Stimulated activated CD4-positive, alpha-beta T cell treated with anti-CD3 and anti-CD28 coated beads, TNF-alpha, amount 100 ng/mL, for 4 hours (primary cell): ENCODE results near the gene TKTL1.

Experiments used
- DNase-seq, 3 experiments: peaks; one replicate each; pipeline ENCODE4 v3.0.0-alpha.2; 2020; ENCODE audit warnings: low read depth in 3 of 3

The TKTL1 gene

DNA sequence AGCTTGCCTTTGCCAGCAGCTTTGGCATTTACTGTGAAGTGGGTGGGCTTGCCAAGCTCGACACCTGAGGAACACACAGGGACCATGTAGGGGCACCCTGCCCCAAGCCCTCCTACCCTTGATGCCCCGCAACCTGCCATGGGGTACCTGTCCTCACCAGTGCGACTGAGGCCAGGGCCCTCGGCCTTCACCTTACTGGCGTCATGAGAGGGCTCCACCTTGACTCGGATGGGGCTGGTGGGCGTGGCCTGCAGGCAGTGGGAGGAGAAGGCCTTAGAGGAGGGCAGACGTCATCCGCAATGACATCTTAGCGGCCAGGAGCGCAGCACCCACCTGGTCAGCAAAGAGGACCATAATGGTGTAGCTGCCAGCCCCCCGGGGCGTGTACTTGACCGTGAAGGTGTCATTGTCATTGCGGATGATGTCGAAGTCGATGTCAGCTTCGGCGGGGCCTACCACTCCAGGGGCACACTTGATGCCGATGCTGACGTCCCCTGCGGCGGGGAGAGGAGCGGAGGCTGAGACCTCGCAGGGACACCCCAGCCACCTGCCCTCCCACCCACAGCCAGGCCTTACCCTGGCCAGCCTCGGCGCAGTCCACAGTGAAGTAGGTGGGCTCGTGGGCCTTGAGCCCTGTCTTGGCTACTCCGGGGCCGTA lies 66.6 kb downstream of the TKTL1 start:
- DNase-seq = no peak

DNA sequence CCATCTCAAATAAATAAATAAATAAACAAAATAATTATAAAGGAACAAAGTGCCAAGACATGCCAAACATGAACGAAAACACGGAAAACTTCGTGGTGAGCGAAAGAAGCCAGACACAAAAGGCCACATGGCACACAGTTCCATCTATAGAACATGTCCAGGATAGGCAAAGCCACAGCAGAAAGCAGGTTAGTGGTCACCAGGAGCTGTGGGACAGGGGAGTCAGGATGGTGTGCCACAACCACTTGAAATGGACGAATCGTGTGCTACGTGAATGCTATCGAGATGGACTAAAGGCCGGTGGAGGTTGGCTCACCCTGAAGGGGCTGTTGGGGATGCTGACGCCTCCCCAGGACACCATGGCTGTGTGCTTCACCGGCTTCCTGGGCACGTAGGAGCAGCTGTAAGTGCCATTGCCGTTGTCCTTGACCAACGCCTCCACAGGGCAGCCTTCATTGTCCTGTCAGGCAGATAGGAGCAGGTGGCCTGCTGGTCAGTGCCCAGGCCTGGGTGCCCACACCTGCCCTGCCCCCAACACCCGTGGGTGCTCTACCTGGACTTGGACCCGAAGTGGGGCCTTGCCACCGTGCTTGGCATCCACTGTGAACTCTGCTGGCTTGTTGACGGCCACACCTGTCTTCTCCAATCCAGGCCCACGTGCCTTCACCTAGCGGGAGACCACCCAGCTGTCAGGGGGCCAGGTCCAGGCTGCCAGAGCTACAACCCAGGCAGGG lies 68.3 kb downstream of the TKTL1 start:
- no peak for DNase-seq

DNA sequence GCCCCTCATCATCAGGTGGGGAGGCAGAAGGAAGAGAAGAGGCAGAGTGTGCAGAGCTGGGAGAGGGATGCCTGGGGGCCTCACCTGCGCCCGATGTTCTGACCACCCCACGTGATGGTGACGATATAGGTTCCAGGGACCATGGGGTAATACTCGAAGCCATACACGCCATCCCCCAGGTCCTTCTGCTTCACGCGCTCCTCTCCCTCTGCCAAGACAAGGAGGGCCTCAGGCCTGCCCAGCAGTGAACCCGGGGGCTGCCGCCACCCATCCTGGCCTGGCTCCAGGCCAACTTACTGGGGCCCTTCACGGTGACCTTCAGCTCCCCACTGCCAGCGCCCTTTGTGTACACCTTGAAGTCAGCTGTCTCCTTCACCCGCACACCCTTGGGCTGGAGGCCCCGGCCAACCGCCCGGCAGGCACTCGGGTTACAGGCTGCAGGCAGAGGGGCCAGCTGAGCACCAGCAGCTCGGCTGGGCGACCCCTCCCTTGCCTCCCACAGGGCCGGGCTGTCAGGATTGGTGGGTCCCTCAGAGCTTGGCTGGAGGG lies 69.5 kb downstream of the TKTL1 start:
- DNase-seq = no peak

GRCh38 chrX:154365997-154366665 lies 70.5 kb downstream of the TKTL1 start:
- no peak for DNase-seq

- DNase-seq = no peak
Measured at GRCh38 chrX:154366666-154367055, 71.1 kb downstream of the TKTL1 start.

DNA sequence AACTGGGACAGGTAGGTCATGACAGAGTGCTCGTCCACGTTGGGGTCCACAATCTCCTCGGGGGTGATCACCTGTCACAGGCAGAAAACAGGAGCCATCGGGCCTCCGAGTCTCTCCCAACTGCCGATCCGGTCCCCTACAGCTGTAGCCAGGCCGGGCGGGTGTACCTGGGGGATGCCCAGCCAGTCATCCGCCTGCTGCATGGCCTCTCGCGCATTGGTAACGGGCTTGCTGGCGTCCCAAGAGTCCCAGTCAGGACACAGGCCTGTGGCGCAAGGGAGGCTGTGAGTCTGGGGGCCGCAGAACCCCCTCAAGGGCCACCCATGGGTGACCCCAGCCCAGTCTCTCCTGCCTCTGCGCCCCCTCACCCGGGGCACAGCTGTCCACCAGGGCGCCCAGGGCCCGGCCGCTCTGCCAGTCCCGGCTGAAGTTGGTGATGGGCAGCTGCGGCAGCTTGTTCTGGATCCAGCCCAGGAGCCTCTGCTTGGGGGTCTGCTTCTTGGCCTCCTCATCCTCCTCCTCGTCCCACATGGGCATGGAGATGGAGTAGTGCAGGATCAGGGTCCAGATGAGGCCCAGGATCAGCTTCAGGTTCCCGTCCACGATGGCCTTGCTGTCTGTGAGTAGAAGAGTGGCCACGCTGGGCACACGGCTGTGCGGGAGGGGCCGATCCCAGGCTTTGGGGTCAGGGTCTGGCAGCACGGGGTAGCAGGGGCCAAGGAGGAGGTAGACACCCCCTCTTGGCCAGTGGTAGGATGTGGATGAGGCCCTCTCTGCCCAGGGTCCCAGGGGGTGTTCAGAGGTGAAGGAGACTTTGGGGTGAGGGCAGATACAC lies 72.1 kb downstream of the TKTL1 start:
- no peak for DNase-seq

DNA sequence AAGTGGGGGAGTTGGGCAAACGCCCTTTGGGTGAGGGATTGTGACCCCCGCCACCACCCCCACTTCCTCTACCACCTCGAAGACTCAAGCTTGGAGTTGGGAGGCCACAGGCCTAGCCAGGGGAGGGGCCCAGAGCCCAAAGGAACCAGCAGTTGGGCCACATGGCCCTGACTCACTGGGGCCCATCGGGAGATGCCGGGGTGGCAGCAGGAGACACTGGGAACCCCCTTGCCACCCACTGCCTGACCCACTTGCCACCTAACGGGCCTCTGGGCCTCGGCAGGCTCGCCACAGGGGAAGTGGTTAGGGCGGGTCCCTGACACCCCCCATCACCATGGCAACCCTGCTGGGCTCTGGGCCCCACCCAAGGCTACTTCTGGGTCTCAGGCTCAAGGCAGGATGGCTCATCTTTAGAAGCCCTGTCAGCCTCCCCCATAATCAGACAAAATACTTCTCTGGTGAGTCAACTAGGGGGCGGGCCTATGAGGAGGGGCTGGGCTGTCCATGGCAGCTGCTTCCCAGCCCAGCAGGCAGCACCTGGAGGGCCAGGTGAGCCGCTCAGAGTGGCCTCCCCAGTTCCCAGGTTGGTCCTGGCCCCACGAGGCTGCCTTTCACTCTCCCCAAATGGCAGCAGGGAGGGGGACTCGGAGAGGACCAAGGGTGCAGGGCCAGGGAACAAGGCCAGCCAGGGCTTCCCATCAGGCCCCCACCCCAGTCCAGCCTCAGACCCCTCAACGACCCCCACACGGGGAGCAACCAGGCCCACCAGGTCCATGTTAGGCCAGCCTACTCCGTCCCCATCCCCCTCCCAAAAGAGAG lies 73.2 kb downstream of the TKTL1 start:
- peak; percentile 65 to 83 (median 78) for DNase-seq

DNA sequence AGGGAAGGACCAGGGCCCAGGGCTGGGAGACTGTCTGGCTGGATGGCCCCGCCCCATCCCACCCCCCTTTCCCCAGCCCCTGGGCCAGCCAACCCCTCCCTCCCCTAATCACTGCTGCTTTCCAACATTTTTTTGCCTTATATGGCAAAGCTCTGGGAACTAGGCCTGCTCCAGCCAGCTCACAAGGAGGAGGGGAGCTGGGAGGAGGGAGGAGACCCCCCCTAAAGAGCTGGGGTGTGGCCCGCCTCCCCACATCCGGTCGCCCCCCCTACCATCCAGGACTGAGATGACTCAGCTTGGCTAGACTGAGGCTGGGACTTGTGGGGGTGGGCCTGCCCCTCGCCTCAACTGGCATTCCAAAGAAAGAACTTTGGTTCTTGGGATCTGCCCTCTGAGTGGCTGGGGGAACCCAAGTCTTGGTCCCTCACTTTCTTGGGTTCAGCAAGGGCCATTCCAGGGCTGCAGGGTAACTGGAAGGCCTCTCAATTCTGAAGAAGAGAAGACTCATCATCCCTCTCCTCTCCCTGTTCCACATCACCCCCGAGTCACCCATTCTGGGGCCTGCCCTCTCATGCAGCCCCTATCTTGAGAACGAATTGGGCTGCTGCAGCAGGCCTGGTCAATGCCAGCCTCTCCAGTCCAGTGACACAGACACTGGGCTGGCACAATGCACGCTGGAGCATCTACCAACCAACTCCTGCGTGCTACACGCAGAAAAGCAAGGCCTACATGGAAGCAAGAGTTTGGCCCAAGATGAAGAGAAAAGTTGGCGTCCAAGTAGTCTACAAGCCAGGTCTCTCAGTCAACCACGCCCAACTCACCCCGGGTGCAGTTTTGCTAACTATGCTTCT lies 74.1 kb downstream of the TKTL1 start:
- peak in 2 of 3 experiments; percentile 35 to 62 for DNase-seq

DNA sequence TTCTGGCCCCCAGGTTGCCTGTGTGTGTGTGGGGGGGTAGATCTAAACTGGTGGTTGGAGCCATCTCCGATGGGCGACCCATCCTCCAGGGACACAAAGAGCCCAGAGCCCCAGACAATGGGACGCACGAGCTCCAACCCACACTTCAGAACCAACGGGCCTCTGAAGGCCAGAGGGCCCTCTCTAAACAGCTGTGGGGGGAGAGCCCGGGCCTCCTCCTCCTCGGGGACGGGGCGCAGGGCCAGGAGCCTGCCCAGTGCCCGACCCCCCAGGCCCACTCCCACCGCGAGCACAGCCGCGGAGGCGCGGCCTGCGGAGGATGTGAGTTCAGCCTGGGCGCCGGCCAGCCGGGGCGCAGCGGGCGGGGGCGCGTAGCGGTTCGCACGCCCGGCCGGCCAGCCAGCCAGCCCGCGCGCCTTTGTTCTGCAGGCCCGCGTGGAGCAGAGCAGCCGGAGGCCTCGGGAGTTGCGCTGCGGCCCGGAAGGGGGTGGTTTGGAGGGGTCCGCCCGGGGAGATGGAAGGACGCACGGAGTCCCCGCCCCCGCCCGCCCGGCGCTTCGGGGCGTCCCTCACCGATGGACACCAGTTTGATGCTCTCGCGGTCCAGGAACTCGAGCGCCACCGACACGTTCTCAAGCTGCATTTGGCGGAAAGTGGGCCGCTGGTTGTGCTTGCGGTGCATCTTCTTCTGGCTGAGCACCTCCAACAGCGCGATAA lies 74.9 kb downstream of the TKTL1 start:
- no peak for DNase-seq

DNA sequence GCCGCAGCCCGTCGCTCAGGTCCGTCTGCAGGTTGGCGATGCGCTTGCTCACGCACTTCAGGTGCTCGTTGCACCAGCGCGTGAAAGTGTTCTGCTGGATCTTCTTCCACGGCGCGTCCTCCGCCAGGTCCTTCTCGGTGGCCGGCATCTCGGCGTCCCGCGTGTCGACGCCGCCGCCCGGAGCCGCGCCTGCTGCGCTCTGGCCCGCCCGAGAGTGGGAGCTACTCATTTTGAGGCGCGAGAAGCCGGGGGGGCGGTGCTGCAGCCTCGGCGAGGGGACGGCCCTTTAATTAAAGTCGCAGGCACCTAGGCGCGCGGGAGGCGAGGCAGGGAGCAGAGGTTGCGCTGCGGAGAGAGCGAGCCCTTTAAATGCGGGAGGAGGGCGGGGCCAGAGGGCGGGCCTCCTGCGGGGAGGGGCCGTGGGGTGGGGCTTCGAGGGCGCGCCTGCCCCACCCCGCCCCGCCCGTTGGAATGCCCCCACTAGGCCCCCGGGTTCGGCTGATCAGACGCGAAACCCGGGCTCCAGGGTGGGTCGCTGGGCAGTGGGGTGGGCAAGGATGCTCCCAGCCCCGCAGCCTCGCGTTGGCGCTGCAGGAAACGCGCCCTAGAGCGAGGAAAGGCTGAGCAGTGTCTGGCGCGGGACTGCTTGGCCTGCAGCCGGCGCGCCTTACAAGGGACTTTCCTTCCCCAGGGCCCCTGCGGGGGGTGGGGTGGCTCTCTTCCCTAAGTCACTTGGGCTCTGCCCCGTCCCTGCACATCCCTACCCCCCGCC lies 75.6 kb downstream of the TKTL1 start:
- peak; percentile 76 to 89 (median 85) for DNase-seq

- DNase-seq = no peak
Measured at GRCh38 chrX:154371789-154372300, 76.2 kb downstream of the TKTL1 start.

DNA sequence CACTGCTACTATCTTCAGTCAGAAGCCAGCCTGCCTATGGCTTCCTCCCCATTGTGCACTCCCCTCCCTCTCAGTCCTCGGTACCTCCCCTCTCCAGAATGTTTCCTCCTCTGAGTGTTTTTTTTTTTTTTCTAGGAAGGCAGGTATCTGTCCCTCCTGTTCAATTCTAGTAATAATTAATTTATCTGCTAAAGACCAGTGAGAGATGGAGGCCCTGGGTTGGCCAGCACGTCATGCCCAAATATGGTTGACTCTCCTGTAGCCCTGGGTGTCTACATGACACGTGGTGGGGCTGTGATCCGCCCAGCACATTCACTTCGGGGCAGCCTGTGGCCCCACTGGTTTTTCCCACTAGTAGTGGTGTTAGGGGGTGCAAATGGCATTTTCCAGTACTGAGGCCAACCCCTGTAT lies 77.0 kb downstream of the TKTL1 start:
- no peak for DNase-seq

- DNase-seq = no peak
Measured at GRCh38 chrX:154373340-154374306, 78.0 kb downstream of the TKTL1 start.

DNA sequence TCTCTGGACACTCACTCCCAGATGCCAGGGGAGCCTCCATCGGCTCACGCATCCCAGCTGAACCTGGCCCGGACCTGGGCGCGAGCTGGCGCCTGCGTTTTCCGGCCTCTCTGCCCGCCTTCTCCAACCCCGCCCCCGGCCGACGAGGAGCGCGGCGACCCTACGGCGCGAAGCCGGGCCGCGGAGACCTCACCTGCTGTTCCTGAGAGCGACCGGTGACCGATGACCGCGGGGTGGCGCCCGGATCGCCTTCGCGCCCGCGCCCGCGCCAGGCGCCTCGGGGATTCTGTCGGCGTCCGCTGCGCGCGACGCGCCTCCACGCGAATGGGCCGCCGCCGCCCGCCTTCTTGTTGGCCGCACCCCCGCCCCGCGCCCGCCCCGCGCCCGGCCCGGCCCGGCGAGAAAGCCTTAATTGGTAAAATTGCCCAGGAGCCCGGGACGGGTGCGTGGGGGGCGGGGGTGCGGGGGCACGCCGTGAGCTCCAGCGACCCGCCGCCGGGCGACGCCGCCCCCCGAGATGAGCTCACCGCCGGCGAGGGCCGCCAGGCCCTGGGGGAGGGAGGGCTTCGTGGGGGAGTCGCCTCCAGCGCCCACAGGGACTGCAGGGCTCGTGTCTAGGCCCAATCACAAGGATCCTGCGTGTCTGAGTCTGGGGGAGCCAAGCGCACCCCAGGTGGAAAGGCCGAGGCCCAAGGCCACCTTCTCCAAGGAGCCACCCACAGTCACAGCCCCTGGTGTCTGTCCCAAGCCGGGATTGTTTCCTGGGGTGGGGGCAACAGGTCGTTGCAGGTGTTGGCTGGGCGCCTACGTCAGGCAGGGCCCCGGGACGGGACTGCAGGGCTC lies 78.9 kb downstream of the TKTL1 start, which contains the start of gene FLNA:
Gene FLNA (minus strand): TSS at position 322 of the 843 bp plus-strand sequence. CDS start 3,389 bp downstream, outside the sequence.
- DNase-seq = no peak

DNA sequence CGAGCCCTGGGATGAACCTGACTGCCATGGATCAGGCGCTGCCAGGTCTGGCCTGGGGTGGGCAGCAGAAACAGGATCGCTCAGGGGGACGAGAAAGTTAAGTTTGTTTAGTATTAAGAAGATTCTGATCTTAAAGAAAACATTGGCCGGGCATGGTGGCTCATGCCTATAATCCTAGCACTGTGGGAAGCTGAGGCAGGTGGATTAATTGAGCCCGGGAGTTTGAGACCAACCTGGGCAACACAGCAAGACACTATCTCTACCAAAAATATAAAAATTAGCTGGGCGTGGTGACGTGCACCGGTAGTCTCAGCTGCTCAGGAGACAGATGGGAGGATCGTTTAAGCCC lies 79.5 kb downstream of the TKTL1 start:
- no peak for DNase-seq

DNA sequence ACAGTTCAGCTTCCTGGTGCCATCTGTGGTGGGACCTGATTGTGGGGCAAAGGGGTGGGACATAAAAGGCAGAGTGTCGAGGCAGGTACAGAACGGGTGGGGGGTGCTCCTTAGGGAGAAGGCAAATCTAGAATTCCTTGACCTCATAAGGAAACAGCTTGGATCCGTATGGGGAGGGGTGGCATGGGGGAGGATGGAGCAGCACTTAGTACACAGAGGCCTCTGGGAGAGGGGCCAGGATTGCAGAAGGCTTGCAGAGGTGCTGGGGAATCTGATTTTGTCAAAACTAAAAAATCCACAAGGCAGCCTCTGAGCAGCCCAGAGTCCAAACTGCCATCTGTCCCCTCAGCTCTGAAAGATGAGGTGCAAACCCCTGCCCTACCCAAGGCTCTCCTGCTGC lies 81.2 kb downstream of the TKTL1 start:
- DNase-seq = no peak
